SK-N-DZ (cell line): ENCODE results near the gene NDST1.

Experiments used
- DNase-seq: peaks from one replicate; pipeline ENCODE4 v3.0.0-alpha.2; 2015; ENCODE audit warnings: low spot score

The NDST1 gene

GRCh38 chr5:150567031-150567717 lies 59.2 kb downstream of the NDST1 start:
- DNase-seq: no peak

GRCh38 chr5:150568663-150569062 lies 60.7 kb downstream of the NDST1 start:
- DNase-seq: no peak

- DNase-seq: no peak
These were observed 62.4 kb downstream of the NDST1 start for GRCh38 chr5:150570333-150570732.

GRCh38 chr5:150571836-150572235 lies 63.9 kb downstream of the NDST1 start:
- no peak for DNase-seq

- no peak for DNase-seq
These were observed 65.3 kb downstream of the NDST1 start for GRCh38 chr5:150573216-150573615.

- no peak for DNase-seq
These were observed 66.2 kb downstream of the NDST1 start for GRCh38 chr5:150573867-150574817.

- DNase-seq: peak; percentile 74
These were observed 67.1 kb downstream of the NDST1 start for GRCh38 chr5:150574818-150575547.

- DNase-seq: no peak
These were observed 68.0 kb downstream of the NDST1 start for GRCh38 chr5:150575745-150576448.

GRCh38 chr5:150576449-150576949 lies 68.6 kb downstream of the NDST1 start:
- no peak for DNase-seq

- DNase-seq: no peak
These were observed 69.6 kb downstream of the NDST1 start for GRCh38 chr5:150577378-150578139.

- no peak for DNase-seq
These were observed 71.0 kb downstream of the NDST1 start for GRCh38 chr5:150578781-150579461.

- DNase-seq: no peak
These were observed 71.8 kb downstream of the NDST1 start for GRCh38 chr5:150579462-150580400.

- DNase-seq: no peak
These were observed 73.0 kb downstream of the NDST1 start for GRCh38 chr5:150580917-150581316.

GRCh38 chr5:150582241-150583109 lies 74.5 kb downstream of the NDST1 start:
- DNase-seq: peak; percentile 66

- DNase-seq: no peak
These were observed 75.8 kb downstream of the NDST1 start for GRCh38 chr5:150583541-150584225.

GRCh38 chr5:150584556-150585335 lies 76.8 kb downstream of the NDST1 start:
- no peak for DNase-seq
